ENCODE data around the gene TP53BP1.

- TF ChIP-seq CTCF (IDR thresholded peaks at IDR 0.05) (no peak), POLR2A (IDR thresholded peaks at IDR 0.05) (no peak)
Observed at GRCh38 chr15:43406189-43406588, 86.8 kb downstream of the TP53BP1 start.

Measured in heart left ventricle (tissue), 13 donors.